ENCODE measurements around the gene RGS3. TPM values are rescaled to one million over a fixed set of nuclear protein-coding genes. Genes with fewer than 3 reads are reported as not detected.

Gene RGS3
- polyA plus RNA-seq, 2 of the 4 experiments (the other 2 are of a cell fraction), result 19.6 to 22.9 TPM

DNA sequence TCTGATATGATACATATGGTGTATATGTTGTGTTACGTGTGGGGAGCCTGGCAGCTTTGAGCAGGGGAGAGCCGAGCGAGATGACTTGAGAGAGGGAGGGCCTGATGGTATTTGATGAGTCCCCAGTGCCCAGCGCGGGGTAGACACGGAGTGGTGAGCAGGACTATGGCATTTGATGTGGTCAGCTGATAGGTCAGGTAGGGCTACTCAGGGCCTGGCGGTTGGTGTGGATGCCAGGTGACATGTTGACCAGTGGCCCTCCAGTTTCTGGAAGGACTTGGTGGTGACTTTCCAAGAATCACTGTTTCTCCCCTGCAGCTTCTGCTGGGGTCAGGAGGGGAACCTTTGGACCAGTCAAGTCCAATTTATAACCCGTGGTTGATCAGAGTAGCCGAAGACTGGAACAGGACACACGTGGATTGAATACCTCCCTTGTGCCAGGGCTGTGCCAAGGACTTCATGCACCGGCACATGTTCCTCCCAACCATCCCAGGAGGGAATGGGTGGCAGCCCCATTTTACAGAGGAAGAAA, 148.8 kb downstream of the RGS3 start:
- POLR2A ChIA-PET, result no interaction called here
- 77% methylated on average over 11 of the region's 11 CpGs for WGBS (ENCODE audit: missing lambda C conversion rate)
- no peak overlapping the region for H3K4me3 ChIP-seq
- FAIRE-seq, result no peak
- ATAC-seq, result no peak
- H3K4me2 ChIP-seq, result no peak overlapping the region
- no peaks in the 10 kb centered on the region for H3K4me1 ChIP-seq
- DNase-seq (ENCODE audit: low read depth in 1 of 2, low spot score in 1 of 2), result no peak
- TF ChIP-seq, protein P1, sequence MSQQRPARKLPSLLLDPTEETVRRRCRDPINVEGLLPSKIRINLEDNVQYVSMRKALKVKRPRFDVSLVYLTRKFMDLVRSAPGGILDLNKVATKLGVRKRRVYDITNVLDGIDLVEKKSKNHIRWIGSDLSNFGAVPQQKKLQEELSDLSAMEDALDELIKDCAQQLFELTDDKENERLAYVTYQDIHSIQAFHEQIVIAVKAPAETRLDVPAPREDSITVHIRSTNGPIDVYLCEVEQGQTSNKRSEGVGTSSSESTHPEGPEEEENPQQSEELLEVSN (IDR thresholded peaks at IDR 0.05; ENCODE audit: borderline replicate concordance, low read depth), result no peak
- TF ChIP-seq CHD4 (IDR thresholded peaks at IDR 0.05; ENCODE audit: borderline replicate concordance) (no peak), FOXS1 (CRISPR knock-in tag; IDR thresholded peaks at IDR 0.05) (no peak), MAZ (IDR thresholded peaks at IDR 0.05; ENCODE audit: borderline replicate concordance, low read depth, low read length) (no peak), RAD21 (conservative IDR thresholded peaks at IDR 0.05 in 1 of 2, IDR thresholded peaks at IDR 0.05 in 1 of 2) (no peak), CEBPB (IDR thresholded peaks at IDR 0.05) (no peak), ZSCAN20 (CRISPR knock-in tag; IDR thresholded peaks at IDR 0.05) (no peak), RNF2 (IDR thresholded peaks at IDR 0.05; ENCODE audit: borderline replicate concordance, low read depth) (no peak), JUN (IDR thresholded peaks at IDR 0.05) (no peak), NFE2L2 (conservative IDR thresholded peaks at IDR 0.05; ENCODE audit: low read length) (no peak), KDM1A (IDR thresholded peaks at IDR 0.05; ENCODE audit: low read depth) (no peak)
- TF ChIP-seq, protein P2, sequence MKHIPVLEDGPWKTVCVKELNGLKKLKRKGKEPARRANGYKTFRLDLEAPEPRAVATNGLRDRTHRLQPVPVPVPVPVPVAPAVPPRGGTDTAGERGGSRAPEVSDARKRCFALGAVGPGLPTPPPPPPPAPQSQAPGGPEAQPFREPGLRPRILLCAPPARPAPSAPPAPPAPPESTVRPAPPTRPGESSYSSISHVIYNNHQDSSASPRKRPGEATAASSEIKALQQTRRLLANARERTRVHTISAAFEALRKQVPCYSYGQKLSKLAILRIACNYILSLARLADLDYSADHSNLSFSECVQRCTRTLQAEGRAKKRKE (CRISPR knock-in tag; IDR thresholded peaks at IDR 0.05; ENCODE audit: low read depth), result no peak
- TF ChIP-seq, protein P3, sequence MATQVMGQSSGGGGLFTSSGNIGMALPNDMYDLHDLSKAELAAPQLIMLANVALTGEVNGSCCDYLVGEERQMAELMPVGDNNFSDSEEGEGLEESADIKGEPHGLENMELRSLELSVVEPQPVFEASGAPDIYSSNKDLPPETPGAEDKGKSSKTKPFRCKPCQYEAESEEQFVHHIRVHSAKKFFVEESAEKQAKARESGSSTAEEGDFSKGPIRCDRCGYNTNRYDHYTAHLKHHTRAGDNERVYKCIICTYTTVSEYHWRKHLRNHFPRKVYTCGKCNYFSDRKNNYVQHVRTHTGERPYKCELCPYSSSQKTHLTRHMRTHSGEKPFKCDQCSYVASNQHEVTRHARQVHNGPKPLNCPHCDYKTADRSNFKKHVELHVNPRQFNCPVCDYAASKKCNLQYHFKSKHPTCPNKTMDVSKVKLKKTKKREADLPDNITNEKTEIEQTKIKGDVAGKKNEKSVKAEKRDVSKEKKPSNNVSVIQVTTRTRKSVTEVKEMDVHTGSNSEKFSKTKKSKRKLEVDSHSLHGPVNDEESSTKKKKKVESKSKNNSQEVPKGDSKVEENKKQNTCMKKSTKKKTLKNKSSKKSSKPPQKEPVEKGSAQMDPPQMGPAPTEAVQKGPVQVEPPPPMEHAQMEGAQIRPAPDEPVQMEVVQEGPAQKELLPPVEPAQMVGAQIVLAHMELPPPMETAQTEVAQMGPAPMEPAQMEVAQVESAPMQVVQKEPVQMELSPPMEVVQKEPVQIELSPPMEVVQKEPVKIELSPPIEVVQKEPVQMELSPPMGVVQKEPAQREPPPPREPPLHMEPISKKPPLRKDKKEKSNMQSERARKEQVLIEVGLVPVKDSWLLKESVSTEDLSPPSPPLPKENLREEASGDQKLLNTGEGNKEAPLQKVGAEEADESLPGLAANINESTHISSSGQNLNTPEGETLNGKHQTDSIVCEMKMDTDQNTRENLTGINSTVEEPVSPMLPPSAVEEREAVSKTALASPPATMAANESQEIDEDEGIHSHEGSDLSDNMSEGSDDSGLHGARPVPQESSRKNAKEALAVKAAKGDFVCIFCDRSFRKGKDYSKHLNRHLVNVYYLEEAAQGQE (IDR thresholded peaks at IDR 0.05), result no peak
- TF ChIP-seq, protein P4, sequence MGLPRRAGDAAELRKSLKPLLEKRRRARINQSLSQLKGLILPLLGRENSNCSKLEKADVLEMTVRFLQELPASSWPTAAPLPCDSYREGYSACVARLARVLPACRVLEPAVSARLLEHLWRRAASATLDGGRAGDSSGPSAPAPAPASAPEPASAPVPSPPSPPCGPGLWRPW (IDR thresholded peaks at IDR 0.05), result no peak
- TF ChIP-seq, protein P5, sequence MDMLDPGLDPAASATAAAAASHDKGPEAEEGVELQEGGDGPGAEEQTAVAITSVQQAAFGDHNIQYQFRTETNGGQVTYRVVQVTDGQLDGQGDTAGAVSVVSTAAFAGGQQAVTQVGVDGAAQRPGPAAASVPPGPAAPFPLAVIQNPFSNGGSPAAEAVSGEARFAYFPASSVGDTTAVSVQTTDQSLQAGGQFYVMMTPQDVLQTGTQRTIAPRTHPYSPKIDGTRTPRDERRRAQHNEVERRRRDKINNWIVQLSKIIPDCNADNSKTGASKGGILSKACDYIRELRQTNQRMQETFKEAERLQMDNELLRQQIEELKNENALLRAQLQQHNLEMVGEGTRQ (IDR thresholded peaks at IDR 0.05), result no peak
- CTCF ChIA-PET, result interaction anchor here (0.6 to 15.6 kb wide), 8 partner anchors 9 to 166 kb away, joined by 3 to 168 read pairs (median 4); no protein-coding TSS in a partner anchor
- no peaks in the 10 kb centered on the region for H3K9me3 ChIP-seq
- H3K27ac ChIP-seq, result no peak overlapping the region

DNA sequence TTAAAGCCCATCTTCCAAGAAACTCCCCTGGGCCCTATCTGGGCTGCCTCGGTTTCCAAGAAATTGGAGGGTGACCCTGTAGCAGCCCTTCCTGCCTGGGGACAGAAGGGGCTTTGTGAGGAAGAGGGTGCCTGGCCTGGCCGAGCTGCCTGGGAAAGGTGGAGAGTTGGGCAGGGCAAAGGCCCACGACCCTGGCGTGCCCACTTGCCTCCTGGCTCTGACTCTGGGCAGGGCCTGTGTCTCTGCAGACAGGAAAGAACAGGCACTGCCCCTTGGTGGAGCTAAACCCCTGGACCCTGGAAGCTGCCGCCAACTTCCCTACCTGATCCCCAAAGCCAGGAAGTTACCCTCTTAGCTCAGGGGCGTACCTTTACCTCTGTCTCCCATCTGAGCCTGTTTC, 149.3 kb downstream of the RGS3 start:
- H3K9me3 ChIP-seq, result no peaks in the 10 kb centered on the region
- H3K27ac ChIP-seq, result no peak overlapping the region
- ATAC-seq (no peak), DNase-seq (ENCODE audit: low read depth in 1 of 2, low spot score in 1 of 2) (no peak), FAIRE-seq (no peak)
- no peaks in the 10 kb centered on the region for H3K4me1 ChIP-seq
- CTCF ChIA-PET, result interaction anchor here (0.6 to 15.6 kb wide), 5 partner anchors 10 to 166 kb away, joined by 3 to 168 read pairs (median 4); no protein-coding TSS in a partner anchor
- POLR2A ChIA-PET, result no interaction called here
- TF ChIP-seq, protein P6, sequence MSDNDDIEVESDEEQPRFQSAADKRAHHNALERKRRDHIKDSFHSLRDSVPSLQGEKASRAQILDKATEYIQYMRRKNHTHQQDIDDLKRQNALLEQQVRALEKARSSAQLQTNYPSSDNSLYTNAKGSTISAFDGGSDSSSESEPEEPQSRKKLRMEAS (IDR thresholded peaks at IDR 0.05), result no peak
- no peak for TF ChIP-seq POLR2AphosphoS2 (conservative IDR thresholded peaks at IDR 0.05; ENCODE audit: low read length)
- no peak for TF ChIP-seq JUNB (IDR thresholded peaks at IDR 0.05)
- TF ChIP-seq NR3C1 (IDR thresholded peaks at IDR 0.05), result no peak
- no peak for TF ChIP-seq CHD4 (IDR thresholded peaks at IDR 0.05; ENCODE audit: borderline replicate concordance)
- no peak for TF ChIP-seq HEYL (CRISPR knock-in tag; IDR thresholded peaks at IDR 0.05)
- no peak for TF ChIP-seq RNF2 (IDR thresholded peaks at IDR 0.05; ENCODE audit: borderline replicate concordance, low read depth)
- no peak for TF ChIP-seq TP53 (CRISPR knock-in tag; IDR thresholded peaks at IDR 0.05)
- TF ChIP-seq ZNF302 (CRISPR knock-in tag; IDR thresholded peaks at IDR 0.05), result no peak
- TF ChIP-seq EHMT2 (IDR thresholded peaks at IDR 0.05; ENCODE audit: low read depth), result no peak
- TF ChIP-seq GATA3 (IDR thresholded peaks at IDR 0.05; ENCODE audit: borderline replicate concordance), result no peak
- TF ChIP-seq TFCP2L1 (CRISPR knock-in tag; IDR thresholded peaks at IDR 0.05), result no peak
- TF ChIP-seq MAZ (IDR thresholded peaks at IDR 0.05; ENCODE audit: borderline replicate concordance, low read depth, low read length), result no peak
- TF ChIP-seq RARB (CRISPR knock-in tag; IDR thresholded peaks at IDR 0.05), result no peak
- no peak for TF ChIP-seq ZSCAN20 (CRISPR knock-in tag; IDR thresholded peaks at IDR 0.05)
- no peak for TF ChIP-seq FOSB (CRISPR knock-in tag; IDR thresholded peaks at IDR 0.05)
- H3K4me3 ChIP-seq, result no peak overlapping the region
- 65% methylated on average over 5 of the region's 6 CpGs for WGBS (ENCODE audit: missing lambda C conversion rate)
- no peak overlapping the region for H3K4me2 ChIP-seq

Data from A549 (cell line).